Measurements from ENCODE around the gene BMP8B. TPM values are rescaled to one million over a fixed set of nuclear protein-coding genes. Genes with fewer than 3 reads are reported as not detected.

The BMP8B gene
- total RNA-seq, 2 experiments from 2014 or later: 0.06 TPM; not detected in 1

DNA sequence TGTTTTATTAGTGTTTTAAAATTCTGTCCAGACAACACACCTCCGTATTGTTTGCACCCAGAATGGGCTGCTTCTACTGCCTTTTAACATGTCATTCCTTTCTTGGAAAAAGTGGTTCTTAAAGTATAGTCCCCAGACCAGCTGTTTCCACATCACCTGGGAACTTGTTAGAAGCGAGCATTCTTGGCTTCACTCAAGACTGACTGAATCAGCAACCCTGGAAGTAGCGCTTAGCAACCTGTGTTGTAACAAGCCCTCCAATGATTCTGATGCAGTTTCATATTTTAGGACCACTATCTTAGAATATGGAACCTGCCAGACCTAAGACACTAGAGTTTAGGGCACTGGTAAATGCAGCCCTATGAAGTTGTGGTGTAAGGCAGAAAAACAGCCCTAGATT lies 55.9 kb downstream of the BMP8B start:
- H3K4me3 Mint-ChIP-seq: no peak overlapping the region
- Histone ChIP-seq H3K9me3 (ENCODE audit: control insufficient read depth in 1 of 2, insufficient read depth in 1 of 2, low read length in 2 of 2) (no peaks in the 10 kb centered on the region), H3K27ac (ENCODE audit: low read depth in 1 of 2, low read length in 2 of 2) (no peak overlapping the region), H3K4me3 (ENCODE audit: low read length) (no peak overlapping the region), H3K36me3 (ENCODE audit: insufficient read depth, low read length) (no peaks in the 10 kb centered on the region), H3K27me3 (ENCODE audit: control insufficient read depth in 1 of 2, insufficient read depth in 2 of 2, low read length in 2 of 2) (peaks cover 28 to 52% of the 10 kb centered on the region in 2 experiments), H3K4me1 (ENCODE audit: insufficient read depth, low read length) (peaks cover under 1% of the 10 kb centered on the region)
- CTCF ChIA-PET: no interaction called here
- POLR2A ChIA-PET: no interaction called here
- no peaks in the 10 kb centered on the region for H3K9me3 Mint-ChIP-seq
- peaks cover 80% of the 10 kb centered on the region for H3K27me3 Mint-ChIP-seq
- ATAC-seq (ENCODE audit: poor library complexity): no peak
- TF ChIP-seq CTCF (IDR thresholded peaks at IDR 0.05): no peak
- no peaks in the 10 kb centered on the region for H3K4me1 Mint-ChIP-seq (ENCODE audit: low read depth)
- H3K27ac Mint-ChIP-seq: no peak overlapping the region
- H3K36me3 Mint-ChIP-seq (ENCODE audit: low read depth): no peaks in the 10 kb centered on the region
- intact Hi-C loops (cut with DNase I, micrococcal nuclease): no loop called here
- no peak for DNase-seq

DNA sequence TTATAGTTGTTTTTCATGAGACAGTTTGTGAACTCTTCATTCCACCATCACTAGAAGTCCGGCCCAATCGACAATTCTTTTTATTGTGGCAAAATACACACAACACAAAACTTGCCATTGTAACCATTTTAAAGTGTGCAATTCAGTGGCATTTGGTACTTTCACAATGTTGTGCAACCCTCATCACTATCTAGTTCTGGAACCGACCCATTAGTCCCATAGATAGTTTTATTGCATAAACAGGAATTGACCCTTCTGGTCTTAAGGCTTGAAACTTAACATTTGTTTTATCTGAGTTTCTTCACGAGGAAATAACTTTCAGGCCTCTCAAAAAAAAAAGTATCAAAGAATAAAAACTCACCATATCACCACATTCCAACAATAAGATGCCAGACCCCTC lies 58.8 kb downstream of the BMP8B start:
- Histone ChIP-seq H3K36me3 (ENCODE audit: insufficient read depth, low read length) (no peaks in the 10 kb centered on the region), H3K27ac (ENCODE audit: low read depth in 1 of 2, low read length in 2 of 2) (no peak overlapping the region), H3K4me3 (ENCODE audit: low read length) (no peak overlapping the region), H3K27me3 (ENCODE audit: control insufficient read depth in 1 of 2, insufficient read depth in 2 of 2, low read length in 2 of 2) (peaks cover 36 to 63% of the 10 kb centered on the region in 2 experiments), H3K4me1 (ENCODE audit: insufficient read depth, low read length) (no peaks in the 10 kb centered on the region), H3K9me3 (ENCODE audit: control insufficient read depth in 1 of 2, insufficient read depth in 1 of 2, low read length in 2 of 2) (no peaks in the 10 kb centered on the region)
- Mint-ChIP-seq H3K9me3 (no peaks in the 10 kb centered on the region), H3K27me3 (peaks cover 86% of the 10 kb centered on the region), H3K27ac (no peak overlapping the region), H3K36me3 (ENCODE audit: low read depth) (no peaks in the 10 kb centered on the region), H3K4me3 (no peak overlapping the region), H3K4me1 (ENCODE audit: low read depth) (no peaks in the 10 kb centered on the region)
- TF ChIP-seq CTCF (IDR thresholded peaks at IDR 0.05): no peak
- DNase-seq (no peak), ATAC-seq (ENCODE audit: poor library complexity) (no peak)
- ChIA-PET POLR2A (no interaction called here), CTCF (no interaction called here)
- intact Hi-C loops (cut with DNase I, micrococcal nuclease): no loop called here

DNA sequence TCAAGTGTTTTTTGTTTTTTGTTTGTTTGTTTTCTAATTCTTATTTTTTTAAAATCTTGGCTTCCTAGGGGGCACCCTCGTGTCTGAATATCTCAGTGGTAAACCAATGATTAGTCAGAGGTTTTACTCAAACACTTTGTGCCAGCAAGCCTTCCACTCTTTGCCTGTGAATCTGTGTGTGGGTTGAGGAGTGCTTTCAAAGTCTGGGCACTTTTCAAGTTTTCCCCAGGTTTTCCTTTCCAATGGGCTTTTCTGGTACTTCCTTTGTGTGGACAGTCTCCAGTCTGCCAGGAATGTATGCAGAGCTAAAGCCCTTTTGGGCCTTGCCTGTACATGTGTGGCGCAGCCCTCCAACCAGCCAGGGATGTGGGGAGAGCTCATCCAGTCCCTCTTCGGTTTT lies 59.6 kb downstream of the BMP8B start:
- TF ChIP-seq CTCF (IDR thresholded peaks at IDR 0.05): no peak
- H3K27me3 ChIP-seq (ENCODE audit: control insufficient read depth in 1 of 2, insufficient read depth in 2 of 2, low read length in 2 of 2): peaks cover 34 to 64% of the 10 kb centered on the region in 2 experiments
- intact Hi-C loops (cut with DNase I, micrococcal nuclease): no loop called here
- ChIA-PET CTCF (no interaction called here), POLR2A (interaction anchor here (1.4 kb wide), 1 partner anchor 9 kb away, joined by 5 read pairs; the partner anchor contains the start of gene PPIE)
- Mint-ChIP-seq H3K27ac (no peak overlapping the region), H3K4me3 (no peak overlapping the region), H3K4me1 (ENCODE audit: low read depth) (no peaks in the 10 kb centered on the region), H3K36me3 (ENCODE audit: low read depth) (no peaks in the 10 kb centered on the region), H3K27me3 (peaks cover 86% of the 10 kb centered on the region), H3K9me3 (no peaks in the 10 kb centered on the region)
- no peak overlapping the region for H3K4me3 ChIP-seq (ENCODE audit: low read length)
- DNase-seq (no peak), ATAC-seq (ENCODE audit: poor library complexity) (no peak)
- no peaks in the 10 kb centered on the region for H3K36me3 ChIP-seq (ENCODE audit: insufficient read depth, low read length)
- H3K4me1 ChIP-seq (ENCODE audit: insufficient read depth, low read length): no peaks in the 10 kb centered on the region
- H3K27ac ChIP-seq (ENCODE audit: low read depth in 1 of 2, low read length in 2 of 2): no peak overlapping the region
- no peaks in the 10 kb centered on the region for H3K9me3 ChIP-seq (ENCODE audit: control insufficient read depth in 1 of 2, insufficient read depth in 1 of 2, low read length in 2 of 2)

Data from CD4-positive, alpha-beta T cell (primary cell).